WTC11 (cell line): ENCODE measurements around the gene ZBTB34. TPM values are rescaled to one million over a fixed set of nuclear protein-coding genes. Genes with fewer than 3 reads are reported as not detected.

Experiments
- ATAC-seq: fragments of 200-7000 bp; cut with Tn5 transposase; 2 replicates; pipeline ENCODE4 v1.10.0; 2021; ENCODE audit warnings: mild to moderate bottlenecking, moderate library complexity
- CTCF ChIA-PET: fragments of 300-600 bp; sonication (Branson Sonifier 250); formaldehyde crosslinking; loops from one replicate; lab custom pipeline; 2021; ENCODE audit warnings: antibody characterized with exemption; lab: Charles Lee
- POLR2A ChIA-PET: fragments of 350-600 bp; sonication (Branson Sonifier 250); formaldehyde crosslinking; loops from one replicate; lab custom pipeline; 2021; ENCODE audit warnings: antibody characterized with exemption; lab: Charles Lee
- DNase-seq: peaks from one replicate; pipeline ENCODE4 v3.0.0; 2021; ENCODE audit warnings: low spot score
- H3K27ac Mint-ChIP-seq: 2 replicates; pipeline ENCODE4 v1.8.0; 2021; ENCODE audit warnings: mixed read lengths
- H3K27me3 Mint-ChIP-seq: 2 replicates; pipeline ENCODE4 v1.8.0; 2021; ENCODE audit warnings: low read depth, mild to moderate bottlenecking, moderate library complexity, mixed read lengths
- H3K36me3 Mint-ChIP-seq: 2 replicates; pipeline ENCODE4 v1.8.0; 2021; ENCODE audit warnings: mixed read lengths
- H3K4me1 Mint-ChIP-seq: 2 replicates; pipeline ENCODE4 v1.8.0; 2022; ENCODE audit warnings: mixed read lengths
- H3K4me3 Mint-ChIP-seq: 2 replicates; pipeline ENCODE4 v1.8.0; 2021; ENCODE audit warnings: mild to moderate bottlenecking, moderate library complexity, mixed read lengths
- H3K9me3 Mint-ChIP-seq: 2 replicates; pipeline ENCODE4 v1.8.0; 2021; ENCODE audit warnings: mixed read lengths
- AR ChIP-seq: fragments of 250-450 bp; sonication (Bioruptor Pico); IDR thresholded peaks from 2 replicates; pipeline ENCODE4 v1.9.0; 2021; ENCODE audit warnings: mild to moderate bottlenecking
- ATF2 ChIP-seq: sonication (generic); formaldehyde crosslinking; IDR thresholded peaks from 2 replicates; pipeline ENCODE4 v1.8.1; 2022; ENCODE audit warnings: low read depth, missing genetic modification reagents, borderline replicate concordance
- CREB1 ChIP-seq: sonication (generic); formaldehyde crosslinking; IDR thresholded peaks from 2 replicates; pipeline ENCODE4 v1.8.0; 2023; ENCODE audit warnings: mild to moderate bottlenecking, missing genetic modification reagents
- E2F5 ChIP-seq: sonication (generic); formaldehyde crosslinking; IDR thresholded peaks from 2 replicates; pipeline ENCODE4 v1.8.1; 2022; ENCODE audit warnings: mild to moderate bottlenecking, moderate library complexity, missing genetic modification reagents
- ERG ChIP-seq: fragments of 250-450 bp; sonication (Bioruptor Pico); IDR thresholded peaks from 2 replicates; pipeline ENCODE4 v1.8.0; 2021; ENCODE audit warnings: mild to moderate bottlenecking
- JAZF1 ChIP-seq: fragments of 250-450 bp; sonication (Bioruptor Pico); IDR thresholded peaks from 2 replicates; pipeline ENCODE4 v1.9.0; 2021; ENCODE audit warnings: moderate library complexity, mild to moderate bottlenecking, inconsistent platforms
- MAX ChIP-seq: sonication (generic); formaldehyde crosslinking; IDR thresholded peaks from 2 replicates; pipeline ENCODE4 v1.8.0; 2022; ENCODE audit warnings: mild to moderate bottlenecking, missing genetic modification reagents
- NR3C1 ChIP-seq: sonication (generic); formaldehyde crosslinking; conservative IDR thresholded peaks from 2 replicates; pipeline ENCODE4 v1.8.1; 2023; ENCODE audit warnings: low read depth, mild to moderate bottlenecking, missing genetic modification reagents
- PREB ChIP-seq: sonication (generic); formaldehyde crosslinking; IDR thresholded peaks from 2 replicates; pipeline ENCODE4 v1.8.1; 2022; ENCODE audit warnings: mild to moderate bottlenecking, missing genetic modification reagents, moderate library complexity, borderline replicate concordance
- PRRX2 ChIP-seq: fragments of 250-450 bp; sonication (Bioruptor Pico); IDR thresholded peaks from 2 replicates; pipeline ENCODE4 v1.8.0; 2021; ENCODE audit warnings: mild to moderate bottlenecking
- USF1 ChIP-seq: sonication (generic); formaldehyde crosslinking; IDR thresholded peaks from 2 replicates; pipeline ENCODE4 v1.8.0; 2022; ENCODE audit warnings: mild to moderate bottlenecking, missing genetic modification reagents
- USF2 ChIP-seq: sonication (generic); formaldehyde crosslinking; IDR thresholded peaks from 2 replicates; pipeline ENCODE4 v1.8.1; 2023; ENCODE audit warnings: mild to moderate bottlenecking, missing genetic modification reagents, moderate library complexity
- ZNF416 ChIP-seq: fragments of 250-450 bp; sonication (Bioruptor Pico); IDR thresholded peaks from 2 replicates; pipeline ENCODE4 v1.9.0; 2021; ENCODE audit warnings: mild to moderate bottlenecking, inconsistent platforms
- ZNF532 ChIP-seq: fragments of 250-450 bp; sonication (Bioruptor Pico); IDR thresholded peaks from 2 replicates; pipeline ENCODE4 v1.9.0; 2021; ENCODE audit warnings: mild to moderate bottlenecking, borderline replicate concordance
- total RNA-seq: library from RNA; stranded (reverse); gene quantifications from 3 replicates; pipeline ENCODE4 v1.2.3, GENCODE V29; 2021

ZBTB34 gene
- total RNA-seq, 1 experiment from 2014 or later: 18.4 TPM

- no peaks in the 10 kb centered on the region for H3K9me3 Mint-ChIP-seq
- no peak overlapping the region for H3K27ac Mint-ChIP-seq
- POLR2A ChIA-PET: interaction anchor here (0.7 kb wide), 1 partner anchor 360 kb away, joined by 3 read pairs; no protein-coding TSS in a partner anchor
- H3K27me3 Mint-ChIP-seq: peaks cover 32% of the 10 kb centered on the region
- H3K4me3 Mint-ChIP-seq: no peak overlapping the region
- DNase-seq: no peak
- peaks cover 10% of the 10 kb centered on the region for H3K4me1 Mint-ChIP-seq
- TF ChIP-seq CREB1 (CRISPR knock-in tag) (no peak), MAX (CRISPR knock-in tag) (no peak), JAZF1 (CRISPR knock-in tag) (no peak), ATF2 (CRISPR knock-in tag) (no peak), AR (CRISPR knock-in tag) (no peak), USF1 (no peak), E2F5 (CRISPR knock-in tag) (no peak), ZNF416 (CRISPR knock-in tag) (no peak), PRRX2 (CRISPR knock-in tag) (no peak), ERG (CRISPR knock-in tag) (no peak)
- TF ChIP-seq, all 79 proteins: peak for 0
- no peaks in the 10 kb centered on the region for H3K36me3 Mint-ChIP-seq
- ATAC-seq: no peak
- CTCF ChIA-PET: interaction anchor here (0.7 to 0.8 kb wide), 2 partner anchors 60 to 344 kb away, joined by 3 read pairs; partner anchors contain the start of gene RALGPS1
Observed at GRCh38 chr9:126854734-126855133, 5.7 kb upstream of the ZBTB34 start.

GRCh38 chr9:126856326-126856877, 4.0 kb upstream of the ZBTB34 start:
- Mint-ChIP-seq H3K36me3 (no peaks in the 10 kb centered on the region), H3K4me1 (peaks cover 12% of the 10 kb centered on the region)
- CTCF ChIA-PET: interaction anchor here (0.7 kb wide), 1 partner anchor 11 kb away, joined by 3 read pairs; no protein-coding TSS in a partner anchor
- TF ChIP-seq PREB (CRISPR knock-in tag): no peak
- no peak for TF ChIP-seq USF2
- TF ChIP-seq ERG (CRISPR knock-in tag): no peak
- no peak for TF ChIP-seq NR3C1 (CRISPR knock-in tag)
- TF ChIP-seq ZNF532 (CRISPR knock-in tag): no peak

More at GRCh38 chr9:126856326-126856877, 4.0 kb upstream of the ZBTB34 start:
- no peak for DNase-seq
- peak; percentile 43 for ATAC-seq
- Mint-ChIP-seq H3K9me3 (no peaks in the 10 kb centered on the region), H3K27me3 (peaks cover 28% of the 10 kb centered on the region), H3K4me3 (no peak overlapping the region), H3K27ac (no peak overlapping the region)
- POLR2A ChIA-PET: interaction anchor here (0.7 kb wide), 1 partner anchor 291 kb away, joined by 5 read pairs; no protein-coding TSS in a partner anchor
